H7 (cell line): ENCODE data around the gene ZGPAT. TPM values are rescaled to one million over a fixed set of nuclear protein-coding genes. Genes with fewer than 3 reads are reported as not detected.
"Not testable (repeated sequence)": the region's sequence is repeated elsewhere in the genome, so short reads cannot be mapped to it uniquely, and the experiment has no call there.

Experiments used
- DNase-seq: peaks from one replicate; pipeline ENCODE4 v3.0.0; 2012
- H3K27me3 ChIP-seq: 2 replicates; pipeline ENCODE4 v1.6.0; 2011; ENCODE audit warnings: mild to moderate bottlenecking, low read length; ENCODE audit not compliant: control insufficient read depth, insufficient read depth
- H3K36me3 ChIP-seq: replicated peaks from 2 replicates; pipeline ENCODE4 v1.5.1; 2011; ENCODE audit warnings: low read length; ENCODE audit not compliant: control insufficient read depth, insufficient read depth
- H3K4me3 ChIP-seq: 2 replicates; pipeline ENCODE4 v1.5.1; 2011; ENCODE audit warnings: low read depth, mild to moderate bottlenecking, control low read depth, low read length, moderate library complexity; ENCODE audit not compliant: insufficient read depth
- total RNA-seq: library from RNA; depleted of rRNA; stranded (reverse); fragments of >200 nt; shearing (Covaris generic); gene quantifications from 2 replicates; pipeline ENCODE4 v1.2.3, GENCODE V29; 2014

Gene ZGPAT
- total RNA-seq, 1 experiment from 2014 or later = 52.0 TPM

- DNase-seq = peak; percentile 60
- Histone ChIP-seq H3K36me3 (no peaks in the 10 kb centered on the region; the same call in 1 of the 2 replicates), H3K27me3 (no peaks in the 10 kb centered on the region), H3K4me3 (no peak overlapping the region)
These were observed 65.1 kb downstream of the ZGPAT start for GRCh38 chr20:63772781-63773518.

GRCh38 chr20:63773571-63774241 lies 65.9 kb downstream of the ZGPAT start:
- Histone ChIP-seq H3K4me3 (no peak overlapping the region), H3K36me3 (no peaks in the 10 kb centered on the region; the same call in 1 of the 2 replicates), H3K27me3 (no peaks in the 10 kb centered on the region)
- DNase-seq = peak; percentile 55

- Histone ChIP-seq H3K4me3 (no peak overlapping the region), H3K27me3 (no peaks in the 10 kb centered on the region), H3K36me3 (no peaks in the 10 kb centered on the region; the same call in 1 of the 2 replicates)
- peak; percentile 68 for DNase-seq
These were observed 66.5 kb downstream of the ZGPAT start for GRCh38 chr20:63774306-63774705.

- peak; percentile 99 for DNase-seq
- Histone ChIP-seq H3K36me3 (no peaks in the 10 kb centered on the region; the same call in 1 of the 2 replicates), H3K4me3 (peak overlapping the region; percentile 33), H3K27me3 (no peaks in the 10 kb centered on the region)
These were observed 67.5 kb downstream of the ZGPAT start for GRCh38 chr20:63775096-63775978.

GRCh38 chr20:63776875-63777274 lies 69.0 kb downstream of the ZGPAT start:
- H3K4me3 ChIP-seq, DNase-seq, H3K27me3 ChIP-seq, H3K36me3 ChIP-seq: not testable (repeated sequence)

- H3K27me3 ChIP-seq = no peaks in the 10 kb centered on the region
- no peaks in the 10 kb centered on the region; the same call in 1 of the 2 replicates for H3K36me3 ChIP-seq
- no peak for DNase-seq
- H3K4me3 ChIP-seq = no peak overlapping the region
These were observed 69.8 kb downstream of the ZGPAT start for GRCh38 chr20:63777614-63778013.

DNA sequence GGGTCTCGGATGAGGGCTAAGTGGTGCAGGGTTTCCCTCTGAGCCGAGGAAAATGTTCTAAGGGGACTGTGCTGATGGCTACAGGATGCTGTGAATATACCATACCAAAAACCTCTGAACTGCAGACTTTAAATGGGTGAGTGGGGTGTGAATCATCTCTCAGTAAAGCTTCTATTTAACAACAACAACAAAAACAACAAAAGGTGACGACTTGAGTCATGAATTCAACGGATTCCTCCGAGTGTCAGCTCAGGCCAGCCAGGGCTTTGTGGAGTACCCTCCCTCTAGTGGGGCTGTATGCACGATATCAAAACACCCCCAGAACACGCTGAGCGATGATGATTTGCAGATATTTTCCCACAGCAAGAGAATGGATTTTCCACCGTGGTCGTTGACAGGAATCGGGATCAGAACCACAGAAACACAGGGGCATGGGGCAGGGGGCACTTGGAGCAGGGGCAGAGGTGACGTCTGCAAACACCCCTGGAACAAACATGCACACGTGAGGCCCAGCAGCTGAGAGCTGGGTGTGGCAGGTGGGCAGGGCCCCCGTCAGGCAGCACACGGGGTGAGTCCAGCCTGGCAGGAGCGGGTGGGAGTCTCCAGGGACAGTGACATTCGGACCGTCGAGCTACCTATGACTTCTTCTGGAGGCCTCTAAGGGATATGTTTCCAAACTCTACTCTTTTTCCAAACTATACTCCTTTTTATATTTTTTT lies 70.4 kb downstream of the ZGPAT start:
- Histone ChIP-seq H3K36me3 (no peaks in the 10 kb centered on the region; the same call in 1 of the 2 replicates), H3K27me3 (no peaks in the 10 kb centered on the region), H3K4me3 (no peak overlapping the region)
- DNase-seq = peak; percentile 26

GRCh38 chr20:63778857-63779256 lies 71.0 kb downstream of the ZGPAT start:
- peak; percentile 58 for DNase-seq
- H3K27me3 ChIP-seq = no peaks in the 10 kb centered on the region
- H3K4me3 ChIP-seq = no peak overlapping the region
- no peaks in the 10 kb centered on the region for H3K36me3 ChIP-seq

DNA sequence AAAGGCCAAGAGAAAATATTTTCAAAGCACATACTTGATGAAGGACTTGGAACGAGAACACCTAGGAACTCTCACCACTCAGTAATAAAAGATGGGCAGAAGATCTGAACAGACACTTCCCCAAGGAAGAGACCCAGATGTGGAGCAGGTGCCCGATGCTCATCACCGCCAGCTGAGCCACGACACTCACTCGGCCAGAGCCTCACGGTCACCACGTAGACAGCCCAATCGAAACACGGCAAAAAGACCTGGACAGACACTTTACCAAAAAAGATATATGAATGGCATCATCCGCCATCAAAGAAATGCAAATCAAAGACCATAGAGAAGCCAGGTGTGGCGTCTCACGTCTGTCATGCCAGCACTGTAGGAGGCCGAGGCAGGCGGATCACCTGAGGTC lies 73.3 kb downstream of the ZGPAT start:
- H3K36me3 ChIP-seq = no peaks in the 10 kb centered on the region
- no peak for DNase-seq
- H3K4me3 ChIP-seq = no peak overlapping the region
- H3K27me3 ChIP-seq = no peaks in the 10 kb centered on the region

DNA sequence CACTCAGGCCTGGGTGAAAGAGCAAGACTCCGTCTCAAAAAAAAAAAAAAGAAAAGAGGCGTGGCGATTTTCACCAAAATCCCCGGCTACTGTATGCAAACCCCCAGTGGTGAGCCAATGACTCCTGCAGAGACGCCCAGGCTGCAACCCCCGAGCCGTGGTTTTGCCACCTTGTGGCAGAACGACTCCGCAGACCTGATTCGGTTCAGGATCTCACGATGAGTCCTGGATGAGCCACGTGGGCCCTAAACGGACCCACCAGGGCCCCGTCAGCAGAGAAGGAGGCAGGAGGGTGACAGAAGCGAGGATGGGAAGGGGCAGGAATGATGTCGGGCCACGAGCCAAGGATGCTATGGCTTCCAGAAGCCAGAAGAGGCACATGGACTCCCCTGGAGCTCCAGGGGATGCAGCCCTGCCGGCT lies 74.2 kb downstream of the ZGPAT start:
- Histone ChIP-seq H3K27me3 (no peaks in the 10 kb centered on the region), H3K36me3 (no peaks in the 10 kb centered on the region), H3K4me3 (no peak overlapping the region)
- DNase-seq = peak; percentile 63

DNA sequence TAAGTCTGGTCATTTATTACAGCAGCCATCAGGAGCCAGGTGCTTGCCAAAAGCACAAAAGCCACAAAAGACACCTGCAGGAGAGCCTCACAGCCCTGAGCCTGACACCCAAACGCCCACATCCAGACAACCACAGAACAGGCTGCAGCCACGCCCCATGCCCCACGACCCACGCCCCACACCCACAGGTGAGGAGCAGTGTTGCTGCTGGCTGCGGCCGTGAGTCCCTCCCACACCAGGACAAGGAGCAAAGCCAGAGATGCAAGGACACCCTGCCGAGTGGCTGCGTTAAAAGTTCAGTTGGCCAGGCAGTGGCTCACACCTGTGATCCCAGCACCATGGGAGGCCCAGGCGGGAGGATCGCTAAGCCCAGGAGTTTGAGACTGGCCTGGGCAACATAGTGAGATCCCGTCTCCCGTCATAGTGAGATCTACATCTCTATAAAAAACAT lies 74.7 kb downstream of the ZGPAT start:
- H3K36me3 ChIP-seq = no peaks in the 10 kb centered on the region
- H3K27me3 ChIP-seq = no peaks in the 10 kb centered on the region
- no peak for DNase-seq
- no peak overlapping the region for H3K4me3 ChIP-seq

DNA sequence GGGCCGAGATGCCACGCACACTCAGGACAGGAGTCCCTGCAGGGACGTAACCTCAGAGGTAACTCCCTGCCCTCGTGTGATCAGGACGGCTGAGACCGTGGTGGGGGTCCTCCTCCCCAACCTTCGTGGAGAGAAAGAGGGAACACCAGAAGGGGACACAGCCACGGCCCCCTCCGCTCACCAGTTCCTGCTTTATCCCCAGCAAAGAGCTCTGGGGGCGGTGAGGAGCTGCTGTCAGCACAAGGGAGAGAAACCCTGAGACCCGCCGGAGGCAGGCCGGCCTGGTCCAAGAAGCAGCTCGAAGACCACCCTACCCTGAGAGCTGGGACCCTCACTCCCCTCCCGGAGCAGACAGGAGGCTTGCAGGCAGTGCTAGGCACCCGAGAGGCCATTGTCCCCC lies 76.1 kb downstream of the ZGPAT start:
- no peak for DNase-seq
- Histone ChIP-seq H3K27me3 (no peaks in the 10 kb centered on the region), H3K4me3 (no peak overlapping the region), H3K36me3 (no peaks in the 10 kb centered on the region)

DNA sequence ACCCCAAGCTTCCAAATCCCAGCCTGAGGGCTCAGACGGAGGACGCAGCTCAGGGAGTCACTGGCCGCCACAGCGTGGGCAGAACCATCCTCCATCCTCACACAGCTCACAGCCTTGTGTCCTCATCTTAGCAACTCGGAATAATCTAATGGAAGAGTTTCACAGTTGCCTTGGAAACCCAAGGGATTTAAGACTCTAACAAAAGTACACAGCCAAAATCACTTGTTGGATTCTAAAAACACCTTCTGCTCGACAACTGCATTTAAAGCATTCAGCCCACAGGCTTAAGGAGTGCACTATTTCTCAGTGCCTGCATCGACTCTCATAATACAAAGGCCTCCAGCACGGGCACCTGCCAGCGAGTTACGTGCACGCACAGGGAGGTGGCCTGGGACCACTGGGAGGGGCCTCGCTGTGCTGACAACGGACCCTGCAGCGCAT lies 77.9 kb downstream of the ZGPAT start:
- no peak for DNase-seq
- H3K27me3 ChIP-seq = no peaks in the 10 kb centered on the region

More for the DNA sequence above, 77.9 kb downstream of the ZGPAT start:
- H3K36me3 ChIP-seq = peaks cover 6% of the 10 kb centered on the region
- H3K4me3 ChIP-seq = no peak overlapping the region
